ENCODE results near the gene SYS1.

The SYS1 gene

GRCh38 chr20:45354423-45355208 is 8.3 kb upstream of the SYS1 start:
- DNase-seq (ENCODE audit: low read depth): peak; percentile 46
- in situ Hi-C loops (cut with HindIII; ENCODE audit: low sequenced_read_pairs): no loop called here
- H3K4me3 ChIP-seq (ENCODE audit: low read depth, low read length): no peak overlapping the region
- TF ChIP-seq, protein P1, sequence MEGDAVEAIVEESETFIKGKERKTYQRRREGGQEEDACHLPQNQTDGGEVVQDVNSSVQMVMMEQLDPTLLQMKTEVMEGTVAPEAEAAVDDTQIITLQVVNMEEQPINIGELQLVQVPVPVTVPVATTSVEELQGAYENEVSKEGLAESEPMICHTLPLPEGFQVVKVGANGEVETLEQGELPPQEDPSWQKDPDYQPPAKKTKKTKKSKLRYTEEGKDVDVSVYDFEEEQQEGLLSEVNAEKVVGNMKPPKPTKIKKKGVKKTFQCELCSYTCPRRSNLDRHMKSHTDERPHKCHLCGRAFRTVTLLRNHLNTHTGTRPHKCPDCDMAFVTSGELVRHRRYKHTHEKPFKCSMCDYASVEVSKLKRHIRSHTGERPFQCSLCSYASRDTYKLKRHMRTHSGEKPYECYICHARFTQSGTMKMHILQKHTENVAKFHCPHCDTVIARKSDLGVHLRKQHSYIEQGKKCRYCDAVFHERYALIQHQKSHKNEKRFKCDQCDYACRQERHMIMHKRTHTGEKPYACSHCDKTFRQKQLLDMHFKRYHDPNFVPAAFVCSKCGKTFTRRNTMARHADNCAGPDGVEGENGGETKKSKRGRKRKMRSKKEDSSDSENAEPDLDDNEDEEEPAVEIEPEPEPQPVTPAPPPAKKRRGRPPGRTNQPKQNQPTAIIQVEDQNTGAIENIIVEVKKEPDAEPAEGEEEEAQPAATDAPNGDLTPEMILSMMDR (IDR thresholded peaks at IDR 0.05; ENCODE audit: low read depth, low read length, missing control alignments): no peak

DNA sequence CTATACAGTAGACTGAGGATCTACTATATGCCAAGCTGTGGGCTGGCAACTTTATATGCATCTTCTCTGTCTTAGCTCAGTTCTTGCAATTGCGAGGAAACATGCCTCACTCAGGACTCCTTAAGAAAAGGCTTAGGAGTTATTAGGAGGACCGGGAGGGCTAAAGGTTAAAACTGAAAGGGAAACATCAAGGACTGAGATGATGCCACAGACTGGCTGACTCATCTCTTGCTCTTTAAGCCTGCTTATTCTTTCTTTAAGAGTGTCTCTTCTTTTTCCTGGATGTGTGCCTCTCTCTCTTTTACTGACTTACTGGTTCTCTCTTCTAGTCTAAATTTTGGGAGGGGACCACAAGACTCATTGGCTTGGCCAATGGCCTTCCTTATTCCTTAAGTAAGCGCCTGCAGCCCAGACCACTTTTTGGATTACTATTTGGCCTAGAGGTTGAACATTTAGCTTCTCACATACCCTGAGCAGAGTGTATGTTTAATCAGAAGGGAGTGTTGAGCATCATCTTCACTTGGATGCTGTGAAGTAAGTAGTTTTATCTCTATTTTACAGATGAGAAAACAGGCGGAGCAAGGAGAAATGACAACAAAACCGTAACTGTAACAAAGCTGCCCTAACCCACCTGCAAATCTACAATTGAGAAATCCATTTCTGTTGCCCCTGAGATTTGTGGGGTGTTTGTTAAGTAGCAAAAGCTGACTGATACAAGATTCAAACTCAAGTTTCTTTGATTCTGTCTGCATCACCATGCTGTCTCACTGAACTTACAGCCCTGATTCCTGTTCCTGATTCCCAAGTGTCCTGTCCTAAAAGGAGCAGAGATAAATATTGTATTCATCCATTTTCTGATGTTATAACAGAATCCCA is 7.5 kb upstream of the SYS1 start:
- TF ChIP-seq, protein P1 (IDR thresholded peaks at IDR 0.05; ENCODE audit: low read depth, low read length, missing control alignments): no peak
- no peak overlapping the region for H3K4me3 ChIP-seq (ENCODE audit: low read depth, low read length)
- in situ Hi-C loops (cut with HindIII; ENCODE audit: low sequenced_read_pairs): no loop called here
- DNase-seq (ENCODE audit: low read depth): no peak

- peak; percentile 52 for DNase-seq (ENCODE audit: low read depth)
- in situ Hi-C loops (cut with HindIII; ENCODE audit: low sequenced_read_pairs): no loop called here
- TF ChIP-seq, protein P1 (IDR thresholded peaks at IDR 0.05; ENCODE audit: low read depth, low read length, missing control alignments): no peak
- no peak overlapping the region for H3K4me3 ChIP-seq (ENCODE audit: low read depth, low read length)
Measured at GRCh38 chr20:45358282-45359068, 4.5 kb upstream of the SYS1 start.

GRCh38 chr20:45359069-45359405 is 3.9 kb upstream of the SYS1 start:
- in situ Hi-C loops (cut with HindIII; ENCODE audit: low sequenced_read_pairs): no loop called here
- H3K4me3 ChIP-seq (ENCODE audit: low read depth, low read length): no peak overlapping the region
- peak; percentile 79 for DNase-seq (ENCODE audit: low read depth)
- TF ChIP-seq, protein P1 (IDR thresholded peaks at IDR 0.05; ENCODE audit: low read depth, low read length, missing control alignments): no peak

DNA sequence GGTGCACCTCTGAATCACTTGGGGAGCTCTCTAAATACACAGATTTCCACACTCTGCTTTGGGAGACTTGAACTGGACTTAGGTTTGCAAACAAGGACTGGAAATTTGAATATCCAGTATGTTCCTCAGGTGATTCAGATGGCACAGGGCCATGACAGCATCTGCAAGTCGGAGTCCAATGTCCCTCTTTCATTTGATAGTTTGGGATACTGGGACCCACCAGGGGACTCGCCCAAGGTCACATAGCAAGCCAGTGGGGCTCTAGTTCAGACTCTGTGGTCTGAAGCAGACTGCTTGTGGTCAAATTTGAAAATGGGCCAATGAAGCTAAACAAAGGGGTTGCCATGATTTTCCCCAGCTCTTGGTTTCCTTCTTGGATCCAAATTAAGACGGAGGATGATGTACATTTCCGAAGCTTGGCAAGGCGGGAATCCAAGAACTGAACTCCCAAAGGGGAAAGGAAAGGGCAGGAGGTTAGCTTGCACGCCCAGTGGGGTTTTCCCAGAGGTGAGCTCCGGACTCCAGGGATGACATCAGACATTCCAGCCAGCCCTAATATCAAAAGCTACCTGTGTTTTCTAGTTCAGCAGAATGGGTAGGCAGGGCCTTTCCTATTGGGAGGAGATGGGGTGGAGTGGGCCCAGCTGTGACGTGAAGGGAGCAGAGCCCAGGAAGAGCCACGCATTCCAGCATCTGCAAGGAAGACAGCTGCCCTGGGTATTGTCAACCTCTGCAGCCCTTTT is 3.4 kb upstream of the SYS1 start:
- peak; percentile 81 for DNase-seq (ENCODE audit: low read depth)
- H3K4me3 ChIP-seq (ENCODE audit: low read depth, low read length): no peak overlapping the region
- TF ChIP-seq, protein P1 (IDR thresholded peaks at IDR 0.05; ENCODE audit: low read depth, low read length, missing control alignments): no peak
- in situ Hi-C loops (cut with HindIII; ENCODE audit: low sequenced_read_pairs): no loop called here
